Loucy (cell line): ENCODE results near the gene NEXN.

Experiments used
- CTCF ChIP-seq: fragments of 200-600 bp; sonication (generic); conservative IDR thresholded peaks from 2 replicates; pipeline ENCODE4 v1.5.1; 2014; ENCODE audit warnings: mild to moderate bottlenecking, antibody characterized with exemption, low read length
- EZH2phosphoT487 ChIP-seq: fragments of 200-600 bp; IDR thresholded peaks from 2 replicates; pipeline ENCODE4 v1.6.1; 2018; ENCODE audit warnings: antibody characterized with exemption, mild to moderate bottlenecking, moderate library complexity, borderline replicate concordance

GRCh38 chr1:77925518-77925917, 37.1 kb downstream of the NEXN start:
- no peak for TF ChIP-seq CTCF
- TF ChIP-seq EZH2phosphoT487: no peak
